Mesenchymal stem cell (in vitro differentiated cells and primary cell): ENCODE measurements around the gene AKNAD1.

ENCODE experiments used
- DNase-seq: peaks from one replicate; pipeline ENCODE4 v3.0.0-alpha.2; 2013
- H2AFZ ChIP-seq: one replicate; pipeline ENCODE4 v1.6.1; 2013; ENCODE audit warnings: low read depth, mild to moderate bottlenecking, control low read depth, inconsistent platforms, low read length, moderate library complexity
- H2AK5ac ChIP-seq: 2 replicates; pipeline ENCODE4 v1.6.1; 2013; ENCODE audit warnings: low read length, moderate library complexity, mild to moderate bottlenecking, inconsistent platforms; ENCODE audit not compliant: severe bottlenecking
- H2BK120ac ChIP-seq: one replicate; pipeline ENCODE4 v1.6.1; 2013; ENCODE audit warnings: low read depth, mild to moderate bottlenecking, inconsistent platforms, low read length, moderate library complexity
- H2BK12ac ChIP-seq, 2 experiments: one replicate each; pipeline ENCODE4 v1.6.1; 2013; ENCODE audit warnings: inconsistent platforms in 2 of 2, low read length in 2 of 2, mild to moderate bottlenecking in 2 of 2, moderate library complexity in 2 of 2, control low read depth in 1 of 2
- H2BK15ac ChIP-seq: one replicate; pipeline ENCODE4 v1.6.1; 2013; ENCODE audit warnings: mild to moderate bottlenecking, low read depth, inconsistent platforms; ENCODE audit not compliant: poor library complexity, severe bottlenecking
- H2BK5ac ChIP-seq: 2 replicates; pipeline ENCODE4 v1.6.1; 2013; ENCODE audit warnings: low read depth, mild to moderate bottlenecking, low read length, control low read depth, inconsistent platforms; ENCODE audit not compliant: poor library complexity, severe bottlenecking
- H3K14ac ChIP-seq, 2 experiments: one replicate each; pipeline ENCODE4 v1.6.1; 2013; ENCODE audit warnings: inconsistent platforms in 2 of 2, low read length in 2 of 2, control low read depth in 1 of 2, mild to moderate bottlenecking in 1 of 2, moderate library complexity in 1 of 2
- H3K18ac ChIP-seq, 2 experiments: one replicate each; pipeline ENCODE4 v1.6.1; 2013; ENCODE audit warnings: inconsistent platforms in 2 of 2, low read length in 2 of 2, control low read depth in 1 of 2, low read depth in 1 of 2, mild to moderate bottlenecking in 1 of 2
- H3K23ac ChIP-seq, 2 experiments: one replicate each; pipeline ENCODE4 v1.6.1; 2013; ENCODE audit warnings: inconsistent platforms in 2 of 2, low read length in 2 of 2, mild to moderate bottlenecking in 2 of 2, moderate library complexity in 2 of 2, control low read depth in 1 of 2
- H3K27ac ChIP-seq: 2 replicates; pipeline ENCODE4 v1.5.1; 2013; ENCODE audit warnings: mild to moderate bottlenecking, moderate library complexity, low read length, control low read depth, inconsistent platforms; ENCODE audit not compliant: poor library complexity, severe bottlenecking
- H3K27me3 ChIP-seq, 2 experiments: 2 replicates each; pipeline versions ENCODE4 v1.6.1 to v1.7.0; 2013; ENCODE audit warnings: low read length in 2 of 2, mild to moderate bottlenecking in 2 of 2, moderate library complexity in 2 of 2, control low read depth in 1 of 2, inconsistent platforms in 1 of 2; ENCODE audit not compliant: control insufficient read depth in 1 of 2, insufficient read depth in 1 of 2
- H3K36me3 ChIP-seq, 2 experiments: 2 replicates each; pipeline versions ENCODE4 v1.6.1 to v1.7.0; 2013; ENCODE audit warnings: low read length in 2 of 2, control low read depth in 1 of 2, inconsistent platforms in 1 of 2, low read depth in 1 of 2, mild to moderate bottlenecking in 1 of 2; ENCODE audit not compliant: insufficient read depth in 2 of 2, control insufficient read depth in 1 of 2
- H3K4ac ChIP-seq, 2 experiments: one replicate each; pipeline ENCODE4 v1.6.1; 2013; ENCODE audit warnings: inconsistent platforms in 2 of 2, low read length in 2 of 2, mild to moderate bottlenecking in 2 of 2, moderate library complexity in 2 of 2, control low read depth in 1 of 2, low read depth in 1 of 2
- H3K4me1 ChIP-seq: 2 replicates; pipeline ENCODE4 v1.6.1; 2013; ENCODE audit warnings: low read depth, low read length, control low read depth; ENCODE audit not compliant: control insufficient read depth, insufficient read depth
- H3K4me2 ChIP-seq: 2 replicates; pipeline ENCODE4 v1.6.1; 2013; ENCODE audit warnings: low read length, mild to moderate bottlenecking, inconsistent platforms; ENCODE audit not compliant: poor library complexity, severe bottlenecking
- H3K4me3 ChIP-seq, 2 experiments: 2 replicates each; pipeline versions ENCODE4 v1.5.1 to v1.7.0; 2013; ENCODE audit warnings: low read length in 2 of 2, mild to moderate bottlenecking in 2 of 2, control low read depth in 1 of 2, low read depth in 1 of 2; ENCODE audit not compliant: insufficient read depth in 1 of 2
- H3K79me1 ChIP-seq: replicated peaks from 2 replicates; pipeline ENCODE4 v1.6.1; 2013; ENCODE audit warnings: mild to moderate bottlenecking, control low read depth, low read length, inconsistent platforms; ENCODE audit not compliant: poor library complexity, severe bottlenecking
- H3K9ac ChIP-seq: 2 replicates; pipeline ENCODE4 v1.7.0; 2013; ENCODE audit warnings: mild to moderate bottlenecking, low read length, moderate library complexity
- H3K9me3 ChIP-seq: 2 replicates; pipeline ENCODE4 v1.7.0; 2013; ENCODE audit warnings: mild to moderate bottlenecking, low read length; ENCODE audit not compliant: control insufficient read depth
- H4K8ac ChIP-seq: one replicate; pipeline ENCODE4 v1.6.1; 2013; ENCODE audit warnings: inconsistent platforms, mild to moderate bottlenecking, low read length, moderate library complexity
- H4K91ac ChIP-seq: one replicate; pipeline ENCODE4 v1.6.1; 2013; ENCODE audit warnings: mild to moderate bottlenecking, low read length, inconsistent platforms
- WGBS: methylation state at CpG from one replicate; pipeline ENCODE4 v1.1.7; 2013; ENCODE audit warnings: mixed read lengths; 5-methylcytosine and 5-hydroxymethylcytosine counted together

The AKNAD1 gene

GRCh38 chr1:108863984-108864383 is 7.1 kb upstream of the AKNAD1 start:
- WGBS: 100% methylated on average over 1 of the region's 4 CpGs
- Histone ChIP-seq H4K91ac (no peak overlapping the region), H2BK120ac (no peak overlapping the region), H3K79me1 (no peaks in the 10 kb centered on the region), H3K9ac (no peak overlapping the region), H2BK15ac (no peak overlapping the region), H3K4ac (no peak overlapping the region), H3K14ac (no peak overlapping the region), H2BK5ac (no peak overlapping the region), H3K4me2 (no peak overlapping the region), H3K4me1 (no peaks in the 10 kb centered on the region), H2BK12ac (no peak overlapping the region), H3K36me3 (no peaks in the 10 kb centered on the region), H3K18ac (no peak overlapping the region), H3K27me3 (no peaks in the 10 kb centered on the region), H2AFZ (no peak overlapping the region), H3K9me3 (no peaks in the 10 kb centered on the region), H2AK5ac (no peak overlapping the region), H4K8ac (no peak overlapping the region), H3K23ac (no peak overlapping the region), H3K4me3 (no peak overlapping the region), H3K27ac (no peak overlapping the region)
- no peak for DNase-seq

- no peak overlapping the region for H2BK15ac ChIP-seq
- H3K4me2 ChIP-seq: no peak overlapping the region
- no peak overlapping the region for H2AFZ ChIP-seq
- no peak overlapping the region for H2AK5ac ChIP-seq
- H3K27me3 ChIP-seq: no peaks in the 10 kb centered on the region
- H3K9ac ChIP-seq: no peak overlapping the region
- DNase-seq: no peak
- H3K79me1 ChIP-seq: no peaks in the 10 kb centered on the region
- H3K4ac ChIP-seq: no peak overlapping the region
- 100% methylated on average over 1 of the region's 1 CpG for WGBS
- no peaks in the 10 kb centered on the region for H3K36me3 ChIP-seq
- H3K4me1 ChIP-seq: no peaks in the 10 kb centered on the region
- no peak overlapping the region for H2BK12ac ChIP-seq
- H3K27ac ChIP-seq: no peak overlapping the region
- no peak overlapping the region for H4K91ac ChIP-seq
- H3K4me3 ChIP-seq: no peak overlapping the region
- H3K14ac ChIP-seq: no peak overlapping the region
- no peak overlapping the region for H2BK5ac ChIP-seq
- H4K8ac ChIP-seq: no peak overlapping the region
- H2BK120ac ChIP-seq: no peak overlapping the region
- no peak overlapping the region for H3K18ac ChIP-seq
- no peaks in the 10 kb centered on the region for H3K9me3 ChIP-seq
- no peak overlapping the region for H3K23ac ChIP-seq
Measured at GRCh38 chr1:108862698-108863477, 6.0 kb upstream of the AKNAD1 start.

- no peaks in the 10 kb centered on the region for H3K27me3 ChIP-seq
- no peak overlapping the region for H3K23ac ChIP-seq
- no peaks in the 10 kb centered on the region for H3K4me1 ChIP-seq
- no peak overlapping the region for H2BK15ac ChIP-seq
- H3K9me3 ChIP-seq: no peaks in the 10 kb centered on the region
- no peak overlapping the region for H3K18ac ChIP-seq
- H3K36me3 ChIP-seq: no peaks in the 10 kb centered on the region
- no peak overlapping the region for H3K4me3 ChIP-seq
- no peak overlapping the region for H3K4ac ChIP-seq
- H3K79me1 ChIP-seq: no peaks in the 10 kb centered on the region
- no peak overlapping the region for H3K9ac ChIP-seq
- H2BK120ac ChIP-seq: no peak overlapping the region
- H2AFZ ChIP-seq: no peak overlapping the region
- no peak overlapping the region for H2AK5ac ChIP-seq
- H4K91ac ChIP-seq: no peak overlapping the region
- 86% methylated on average over 6 of the region's 7 CpGs for WGBS
- no peak overlapping the region for H3K14ac ChIP-seq
- no peak for DNase-seq
- H3K27ac ChIP-seq: no peak overlapping the region
- H3K4me2 ChIP-seq: no peak overlapping the region
- no peak overlapping the region for H4K8ac ChIP-seq
- H2BK5ac ChIP-seq: no peak overlapping the region
- no peak overlapping the region for H2BK12ac ChIP-seq
Measured at GRCh38 chr1:108862017-108862610, 5.2 kb upstream of the AKNAD1 start.

DNA sequence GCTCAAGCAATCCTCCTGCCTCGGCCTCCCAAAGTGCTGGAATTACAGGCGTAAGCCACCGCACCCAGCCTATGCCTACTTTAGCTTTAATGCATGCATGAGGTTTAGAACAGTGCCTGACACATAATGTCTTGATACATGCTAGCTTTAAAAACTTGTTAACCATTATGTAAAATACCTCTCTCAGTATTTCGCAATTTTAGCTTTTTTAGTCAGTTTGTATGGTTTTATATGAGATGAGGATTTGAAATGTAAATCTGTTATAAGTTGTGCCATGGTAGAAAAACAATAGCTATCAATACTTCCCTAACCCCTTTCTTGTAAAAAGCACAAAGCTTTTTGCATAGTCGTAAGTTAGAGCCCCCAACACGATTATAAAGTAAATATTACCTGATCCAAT is 4.7 kb upstream of the AKNAD1 start:
- H3K36me3 ChIP-seq: no peaks in the 10 kb centered on the region
- no peak overlapping the region for H3K27ac ChIP-seq
- H3K4ac ChIP-seq: no peak overlapping the region
- no peaks in the 10 kb centered on the region for H3K27me3 ChIP-seq
- no peak overlapping the region for H2BK5ac ChIP-seq
- H3K9me3 ChIP-seq: no peaks in the 10 kb centered on the region
- H3K4me2 ChIP-seq: no peak overlapping the region
- no peak overlapping the region for H2AK5ac ChIP-seq
- H3K79me1 ChIP-seq: no peaks in the 10 kb centered on the region
- H2BK15ac ChIP-seq: no peak overlapping the region
- no peak overlapping the region for H4K8ac ChIP-seq
- no peak overlapping the region for H3K4me3 ChIP-seq
- H3K18ac ChIP-seq: no peak overlapping the region
- DNase-seq: no peak
- no peak overlapping the region for H3K14ac ChIP-seq
- H3K23ac ChIP-seq: no peak overlapping the region
- no peak overlapping the region for H2BK120ac ChIP-seq
- H2AFZ ChIP-seq: no peak overlapping the region
- H4K91ac ChIP-seq: no peak overlapping the region
- H3K4me1 ChIP-seq: no peaks in the 10 kb centered on the region
- H3K9ac ChIP-seq: no peak overlapping the region
- no peak overlapping the region for H2BK12ac ChIP-seq
- 95% methylated on average over 4 of the region's 6 CpGs for WGBS
